Stimulated activated CD8-positive, alpha-beta memory T cell treated with anti-CD3 and anti-CD28 coated beads, Interleukin-15, amount 100 ng/mL, for 48 hours (primary cell): Measurements from ENCODE around the gene NAV2.
"Not testable (repeated sequence)": the region's sequence is repeated elsewhere in the genome, so short reads cannot be mapped to it uniquely, and the experiment has no call there.

Experiments used
- DNase-seq, 2 donors: peaks; one replicate each; pipeline ENCODE4 v3.0.0-alpha.2; 2020; ENCODE audit warnings: low read depth in 2 of 2

NAV2 gene

DNA sequence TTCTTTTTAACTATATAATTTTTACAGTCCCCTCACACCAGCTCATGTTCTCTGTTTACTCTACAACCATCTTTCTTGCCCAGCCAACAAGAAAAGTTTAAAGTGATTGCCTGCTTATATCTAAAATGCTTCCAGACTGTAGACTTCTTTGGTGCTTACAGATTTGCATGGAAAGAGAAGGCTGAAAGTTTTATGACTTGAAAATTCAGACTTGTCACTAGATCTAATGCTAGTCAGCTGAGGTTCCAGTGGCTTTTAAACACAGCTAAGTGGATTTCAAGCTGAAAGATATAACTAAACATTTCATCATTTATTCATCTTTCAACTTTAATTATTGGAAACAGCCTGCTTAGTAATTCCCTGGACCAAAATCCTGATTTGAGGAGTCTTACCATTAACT, 178.4 kb downstream of the NAV2 start:
- DNase-seq: no peak

DNA sequence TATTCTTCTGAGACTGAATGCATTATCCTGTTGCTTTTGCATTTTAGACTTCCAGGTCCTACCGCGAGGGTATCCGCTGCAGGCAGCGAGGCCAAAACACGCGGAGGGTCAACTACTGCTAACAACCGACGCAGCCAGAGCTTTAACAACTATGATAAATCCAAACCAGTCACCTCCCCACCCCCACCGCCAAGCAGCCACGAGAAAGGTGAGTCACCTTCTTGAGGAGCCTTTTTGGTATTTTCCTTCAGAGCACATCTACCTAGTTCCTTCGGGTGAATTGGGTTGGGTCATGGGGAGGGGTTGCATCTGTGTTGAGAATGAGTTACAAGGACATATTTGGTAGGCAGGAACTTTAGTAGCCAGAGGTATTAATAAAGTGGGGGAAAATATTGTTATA, 179.8 kb downstream of the NAV2 start:
- DNase-seq: no peak

DNA sequence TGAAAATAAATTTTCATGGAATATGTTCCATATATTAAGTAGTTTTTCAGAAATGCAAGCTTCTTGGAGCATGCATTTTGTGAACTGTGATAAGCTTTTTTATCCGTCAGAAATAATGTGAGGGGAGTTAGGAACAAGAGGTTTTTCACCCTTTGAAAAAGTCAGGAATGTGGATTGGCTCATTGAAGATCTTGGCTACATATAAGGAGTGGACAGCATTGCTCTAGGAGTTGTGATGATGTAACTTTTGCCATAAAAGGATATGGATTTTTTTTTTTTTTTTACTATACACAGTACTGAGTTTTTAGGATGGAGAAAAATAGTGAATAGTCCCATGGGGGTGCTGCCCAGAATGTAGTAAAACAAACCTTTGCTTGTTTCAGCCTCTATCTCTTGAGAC, 180.2 kb downstream of the NAV2 start:
- DNase-seq: no peak

DNA sequence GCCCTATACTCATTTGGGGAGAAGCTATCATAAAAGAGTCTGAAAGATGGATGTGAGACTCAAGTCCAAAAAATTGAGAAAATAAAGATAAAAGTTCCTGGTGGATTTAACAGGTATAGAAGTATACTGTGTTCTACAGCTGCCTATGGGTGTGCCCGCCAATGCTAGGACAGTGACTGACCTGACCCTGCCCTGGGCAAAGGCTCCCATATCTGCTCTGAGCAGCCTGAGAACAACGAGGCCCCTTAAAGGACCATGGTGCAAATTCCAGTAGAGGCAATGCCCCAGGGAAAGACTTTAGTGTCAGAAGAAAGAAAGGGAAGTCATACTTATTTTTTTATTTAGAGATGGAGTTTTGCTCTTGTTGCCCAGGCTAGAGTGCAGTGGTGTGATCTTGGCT, 181.8 kb downstream of the NAV2 start:
- no peak for DNase-seq

DNA sequence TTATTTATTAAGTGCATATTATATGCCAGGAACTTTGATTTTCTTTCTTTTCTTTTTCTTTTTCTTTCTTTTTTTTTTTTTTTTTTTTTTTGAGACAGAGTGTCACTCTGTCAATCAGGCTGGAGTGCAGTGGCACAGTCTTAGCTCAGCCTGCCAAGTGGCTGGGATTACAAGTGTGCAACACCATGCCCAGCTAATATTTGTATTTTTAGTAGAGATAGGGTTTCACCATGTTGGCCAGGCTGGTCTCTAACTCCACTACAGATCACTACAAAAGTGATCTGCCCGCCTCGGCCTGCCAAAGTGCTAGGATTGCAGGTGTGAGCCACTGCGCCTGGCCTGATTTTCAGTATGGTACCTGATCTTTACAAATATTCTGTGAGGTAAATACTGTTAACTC, 182.4 kb downstream of the NAV2 start:
- not testable (repeated sequence) for DNase-seq

DNA sequence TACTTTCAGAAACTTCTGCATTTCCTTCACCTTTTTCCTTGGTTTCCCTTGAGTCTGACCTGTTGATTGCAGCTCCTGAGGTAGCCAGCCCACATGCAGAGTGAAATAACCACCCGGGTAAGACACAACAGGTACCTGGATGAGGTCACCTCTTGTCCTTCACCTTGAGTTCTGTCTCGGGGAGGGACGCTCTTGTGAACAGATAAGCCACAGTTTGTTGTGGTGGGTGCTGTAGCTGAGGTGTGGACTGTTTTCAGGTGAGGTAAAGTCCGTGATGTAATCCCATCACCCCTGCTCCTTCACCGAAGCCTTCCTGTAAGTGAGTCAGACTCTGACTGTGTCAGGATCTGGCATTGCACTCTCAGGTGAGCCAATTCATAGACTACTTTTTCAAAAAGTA, 183.1 kb downstream of the NAV2 start:
- DNase-seq: no peak

DNA sequence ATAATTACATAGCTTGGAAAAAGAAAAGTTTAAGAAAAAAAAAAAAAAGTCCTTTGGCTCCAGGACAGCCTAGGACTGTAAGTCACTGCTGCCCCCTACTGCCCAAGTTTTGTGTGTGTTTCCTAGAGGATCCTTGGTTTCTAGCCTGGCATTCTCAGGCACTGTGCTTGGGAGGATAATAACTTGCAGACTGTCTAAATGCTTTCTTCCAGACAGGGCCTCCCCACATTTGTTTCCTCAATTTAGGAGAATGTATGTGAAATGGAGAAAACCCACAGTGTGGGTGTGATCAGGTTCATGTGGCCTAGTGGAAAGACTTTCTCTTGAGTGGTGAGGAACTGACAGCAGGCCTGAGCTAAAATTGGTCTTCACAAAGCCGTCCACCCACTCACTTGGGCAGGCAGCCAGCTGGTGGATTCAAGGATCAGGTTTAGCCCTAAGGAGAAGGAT, 191.0 kb downstream of the NAV2 start:
- peak; percentile 12 to 13 for DNase-seq

DNA sequence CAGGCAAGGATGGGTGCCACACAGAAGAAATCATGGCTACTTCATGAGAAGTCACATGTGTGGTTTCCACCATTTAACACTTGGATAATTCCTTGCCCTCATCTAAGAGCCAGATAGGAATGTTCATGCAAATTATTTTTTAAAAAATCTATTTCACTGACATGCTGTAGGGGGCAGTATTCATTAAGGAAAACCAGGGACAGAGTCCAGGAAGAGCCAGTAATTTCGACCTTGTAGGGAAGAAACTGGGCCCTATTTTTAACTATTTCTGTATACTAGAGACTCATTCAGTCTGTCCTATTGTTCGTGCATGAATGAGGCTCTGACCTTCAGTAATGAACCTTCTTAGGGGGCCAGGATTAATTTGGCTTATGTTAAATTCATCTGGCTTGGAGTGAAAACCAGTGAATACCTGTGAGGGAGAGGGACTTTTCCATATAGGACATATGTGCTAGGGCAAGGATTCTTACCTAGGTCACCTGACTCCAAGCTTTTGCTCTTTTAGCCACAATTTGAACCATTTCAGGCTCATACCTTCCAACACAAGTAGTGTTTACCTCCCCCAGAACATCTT, 192.7 kb downstream of the NAV2 start:
- no peak for DNase-seq

DNA sequence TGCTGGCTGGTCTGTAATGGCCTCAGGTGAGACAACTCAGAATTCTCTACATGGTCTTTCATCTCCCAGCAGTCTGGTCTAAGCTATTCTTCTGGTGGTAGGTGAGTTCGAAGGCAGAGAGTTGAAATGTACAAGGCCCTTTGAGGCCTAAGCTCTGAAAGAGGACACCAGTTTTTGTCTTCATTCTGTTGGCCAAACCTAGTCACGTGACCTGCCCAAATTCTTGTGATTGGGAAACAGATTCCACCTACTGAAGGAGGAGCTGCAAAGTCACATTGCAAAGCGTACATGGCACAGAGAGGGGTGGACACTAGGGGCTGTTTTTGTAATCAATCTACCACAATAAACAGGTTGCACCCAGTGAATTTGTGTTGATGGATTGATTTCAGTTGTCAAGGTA, 193.5 kb downstream of the NAV2 start:
- DNase-seq: no peak

DNA sequence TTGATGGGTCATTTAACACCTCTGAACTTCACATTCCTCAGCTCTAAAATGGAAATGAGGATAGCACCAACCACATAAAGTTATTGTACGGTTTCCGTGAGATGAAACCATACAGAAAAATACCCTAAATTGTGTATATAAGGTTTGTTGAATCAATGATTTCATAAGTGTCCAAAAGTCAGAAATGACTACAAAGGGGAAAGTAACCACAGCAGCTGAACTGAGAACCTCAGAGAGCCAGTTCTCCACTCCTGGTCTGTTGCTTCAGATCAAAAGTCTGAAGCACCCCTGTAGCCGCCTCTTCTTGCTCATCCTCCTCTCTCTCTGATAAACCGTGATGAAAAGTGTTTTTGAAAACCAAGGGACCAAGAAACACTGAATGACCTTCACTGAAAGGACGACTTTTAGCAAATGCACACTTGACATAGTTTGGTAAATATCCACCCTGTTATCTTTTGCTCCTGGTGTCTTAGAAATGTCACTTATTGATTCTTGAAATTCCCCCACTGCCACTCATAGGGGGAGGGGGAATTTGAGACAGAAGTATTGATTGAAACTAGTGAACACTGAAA, 194.5 kb downstream of the NAV2 start:
- no peak for DNase-seq

DNA sequence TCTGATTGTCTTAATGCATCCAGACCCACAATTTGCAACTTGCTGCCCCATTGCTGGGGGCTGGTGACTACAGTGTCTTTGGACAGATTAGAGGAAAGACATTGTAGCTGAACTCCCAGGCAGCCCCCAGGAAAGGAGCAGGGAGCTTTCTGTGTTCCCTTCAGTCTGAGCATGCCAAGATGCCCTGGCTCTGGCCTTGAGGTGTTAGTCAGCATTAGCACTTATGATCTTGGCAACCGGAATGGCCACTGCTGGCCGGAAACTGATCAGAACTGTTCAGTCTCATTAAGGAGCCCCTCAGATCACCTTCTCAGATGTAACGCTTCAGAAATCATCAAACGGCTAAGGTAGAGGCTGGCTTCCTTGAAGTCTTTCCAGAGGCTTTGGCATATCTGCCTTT, 195.2 kb downstream of the NAV2 start:
- no peak for DNase-seq

DNA sequence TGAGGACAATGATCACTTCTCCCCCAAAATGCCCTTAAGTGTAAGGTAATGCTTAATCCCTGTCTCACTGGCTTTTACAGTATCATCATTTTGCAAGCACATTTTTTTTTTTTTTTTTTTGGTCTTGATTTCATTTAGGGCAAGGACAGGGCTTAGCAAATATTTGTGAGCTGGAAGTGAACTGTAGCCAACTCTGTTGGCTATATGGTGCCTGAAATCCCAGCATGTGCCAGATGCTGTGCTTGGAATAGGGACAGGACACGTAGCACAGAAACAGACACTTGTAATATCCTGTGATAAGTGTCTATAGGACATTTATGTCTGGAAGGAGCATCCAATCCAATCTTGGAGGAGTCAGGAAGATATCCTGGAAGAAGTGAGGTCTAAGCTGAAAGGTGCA, 198.3 kb downstream of the NAV2 start:
- DNase-seq: no peak

DNA sequence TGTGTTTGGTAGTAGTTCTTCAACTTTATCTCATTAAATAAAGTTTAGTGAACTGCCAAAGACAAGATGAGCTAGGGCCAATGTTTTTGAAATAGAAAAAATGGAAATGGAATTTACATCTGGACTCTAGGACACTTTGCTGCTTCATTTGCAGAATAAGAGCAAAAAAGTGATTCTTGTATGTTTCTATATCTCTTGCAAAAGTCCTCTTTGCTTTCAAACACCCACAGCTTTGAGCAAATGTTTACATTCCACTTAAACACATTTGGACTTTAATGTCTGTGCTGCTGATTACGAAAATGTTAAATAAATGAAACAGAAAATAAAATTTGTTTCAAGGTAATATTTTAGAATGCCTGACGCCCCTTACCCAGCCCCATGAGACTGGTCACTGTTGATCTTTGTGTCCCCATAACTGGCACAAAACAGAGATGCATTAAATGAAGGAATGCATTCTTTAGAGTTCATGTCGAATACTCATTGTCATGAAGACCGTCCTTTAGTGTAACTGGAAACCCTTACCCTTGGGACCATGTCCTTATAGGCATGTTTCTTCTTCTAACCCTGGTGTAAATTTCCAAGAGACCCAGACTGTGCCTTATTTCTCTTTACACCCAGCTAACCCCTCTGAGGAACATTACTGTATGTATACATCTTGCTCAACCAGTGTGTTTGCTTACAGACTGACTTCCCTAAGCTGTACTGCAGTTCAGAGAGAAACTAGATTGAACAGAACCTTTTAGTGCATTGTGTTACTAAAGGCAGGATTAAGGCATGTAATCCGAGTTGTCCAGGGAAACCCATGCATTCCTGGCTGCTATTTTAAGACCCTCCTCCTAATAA, 199.7 kb downstream of the NAV2 start:
- no peak for DNase-seq

DNA sequence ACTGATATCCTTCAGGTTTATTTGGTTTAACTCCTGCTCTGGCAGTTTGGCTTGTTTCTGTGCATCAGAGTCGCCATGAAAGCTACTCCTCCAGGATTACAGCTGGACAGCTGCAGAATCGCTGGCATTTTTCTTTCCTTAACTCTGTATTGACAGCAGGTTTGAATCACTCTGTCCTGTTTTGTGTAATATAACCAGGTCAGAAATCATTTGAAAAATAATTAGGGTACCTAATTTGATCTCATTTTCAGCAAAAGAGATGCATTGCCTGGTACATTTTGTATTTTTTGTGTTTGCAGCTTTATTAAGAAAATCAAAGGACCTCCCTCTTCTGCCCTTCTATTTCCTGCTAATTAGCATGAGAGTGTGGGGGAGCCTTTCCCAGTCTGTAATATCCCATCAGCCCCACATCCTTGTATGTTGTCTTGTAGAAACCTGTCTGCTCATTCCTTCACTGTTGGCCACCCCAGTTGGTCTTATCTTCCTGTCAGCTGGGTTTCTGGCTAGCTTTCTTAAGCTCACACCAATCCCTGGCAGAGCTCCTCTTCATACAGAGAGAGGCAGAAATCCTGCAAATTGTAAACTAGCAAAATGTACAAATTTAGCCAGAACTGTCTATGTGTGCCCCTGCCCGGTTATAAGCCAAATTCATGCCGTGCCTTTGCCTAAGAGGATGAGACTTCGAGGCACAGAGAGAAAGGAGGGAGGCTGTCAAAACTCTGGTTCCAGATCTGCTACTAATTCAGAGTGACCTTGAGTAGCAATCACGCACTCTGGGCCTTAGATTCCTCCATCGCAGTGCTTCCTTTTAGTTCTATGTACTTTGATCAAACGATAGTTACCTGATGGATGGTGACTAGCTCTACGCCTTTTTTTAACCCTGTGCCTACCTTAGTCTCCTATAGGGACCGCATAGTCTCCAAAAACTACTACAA, 200.6 kb downstream of the NAV2 start:
- DNase-seq: no peak

DNA sequence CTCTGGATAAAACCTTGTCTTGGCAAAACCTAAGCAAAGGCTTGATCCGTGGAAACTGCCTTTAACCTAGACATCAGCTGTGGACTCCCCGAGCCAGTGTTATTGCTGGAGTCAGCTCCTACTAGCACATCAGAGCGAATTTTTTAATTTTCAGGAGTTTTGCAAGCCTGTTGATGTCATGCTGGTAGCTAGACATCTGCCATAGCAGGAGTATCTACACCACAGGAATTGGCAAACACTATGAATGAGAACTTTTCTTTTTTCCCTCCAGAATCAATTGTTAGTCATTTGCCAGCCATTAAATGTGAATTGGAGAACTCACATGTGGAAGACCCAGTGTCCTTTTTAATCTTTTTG, 201.2 kb downstream of the NAV2 start:
- DNase-seq: no peak

DNA sequence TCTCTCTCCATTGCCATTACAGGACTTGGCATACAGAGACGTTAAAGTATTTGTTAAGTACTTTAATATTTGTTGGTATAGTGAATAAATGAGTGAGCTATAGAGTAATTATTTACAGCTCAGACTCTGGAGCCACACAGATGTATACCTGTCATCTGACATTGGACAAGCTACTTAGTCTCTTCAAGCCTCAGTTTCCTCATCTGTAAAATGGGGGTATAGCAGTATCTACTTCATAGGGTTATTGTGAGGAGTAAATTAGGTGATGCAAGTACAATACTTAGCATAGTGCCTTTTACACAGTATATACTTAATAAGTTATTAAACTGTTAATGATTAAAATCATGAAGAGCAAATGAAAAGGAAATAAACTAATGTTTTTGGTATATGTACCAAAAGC, 203.2 kb downstream of the NAV2 start:
- DNase-seq: no peak

DNA sequence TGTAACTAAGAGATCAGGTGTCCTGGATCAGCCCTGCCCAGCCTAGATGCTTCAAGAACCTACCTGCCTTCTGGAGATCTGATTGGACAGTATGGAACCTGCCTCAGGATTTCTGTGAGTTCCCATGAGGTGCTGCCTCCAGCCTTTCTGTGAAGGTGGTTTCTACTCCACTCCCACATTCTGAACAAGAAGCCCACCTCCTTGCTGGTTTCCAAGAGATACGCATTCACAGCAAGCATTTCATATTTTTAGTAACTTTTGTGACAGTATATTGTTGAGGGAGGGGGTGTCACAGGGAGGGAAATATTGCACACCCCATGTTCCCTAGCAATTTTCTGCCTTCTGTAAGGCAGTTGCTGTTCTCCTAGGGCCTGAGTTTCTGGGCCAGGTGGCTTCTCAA, 204.4 kb downstream of the NAV2 start:
- no peak for DNase-seq

DNA sequence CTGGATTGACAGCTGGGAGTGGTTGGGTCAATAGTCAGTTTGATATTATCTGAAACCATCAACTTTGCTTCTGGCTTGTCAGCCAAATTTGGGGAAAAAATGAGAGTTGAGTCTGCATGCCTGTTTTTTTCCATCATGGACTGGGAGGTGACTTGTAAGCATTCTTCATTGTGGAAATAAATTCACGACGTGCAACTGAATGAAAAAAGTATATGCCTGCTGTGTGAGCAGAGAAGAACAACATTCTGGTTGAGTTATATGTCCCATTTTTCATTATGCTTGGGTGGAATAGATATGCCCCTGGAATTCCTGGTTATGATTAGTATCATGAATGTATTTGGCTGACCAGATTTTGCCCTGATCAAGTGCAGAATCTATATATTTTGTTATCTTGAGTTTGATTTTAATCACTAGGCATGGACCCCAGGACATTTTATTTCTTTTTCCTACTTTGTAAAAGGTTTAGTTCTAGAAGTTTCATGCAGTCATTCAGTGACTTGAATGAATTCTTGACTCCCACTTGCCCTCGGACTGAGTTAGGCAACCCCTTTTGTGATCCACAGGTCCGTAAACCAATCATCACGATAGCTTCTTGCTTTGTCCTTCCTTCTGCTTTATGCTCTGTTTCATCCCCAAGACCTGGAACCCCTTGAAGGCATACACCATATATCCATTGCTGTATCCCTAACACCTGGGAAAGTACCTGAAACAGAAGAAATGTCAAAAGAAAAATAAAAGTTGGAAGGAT, 205.8 kb downstream of the NAV2 start:
- DNase-seq: no peak

DNA sequence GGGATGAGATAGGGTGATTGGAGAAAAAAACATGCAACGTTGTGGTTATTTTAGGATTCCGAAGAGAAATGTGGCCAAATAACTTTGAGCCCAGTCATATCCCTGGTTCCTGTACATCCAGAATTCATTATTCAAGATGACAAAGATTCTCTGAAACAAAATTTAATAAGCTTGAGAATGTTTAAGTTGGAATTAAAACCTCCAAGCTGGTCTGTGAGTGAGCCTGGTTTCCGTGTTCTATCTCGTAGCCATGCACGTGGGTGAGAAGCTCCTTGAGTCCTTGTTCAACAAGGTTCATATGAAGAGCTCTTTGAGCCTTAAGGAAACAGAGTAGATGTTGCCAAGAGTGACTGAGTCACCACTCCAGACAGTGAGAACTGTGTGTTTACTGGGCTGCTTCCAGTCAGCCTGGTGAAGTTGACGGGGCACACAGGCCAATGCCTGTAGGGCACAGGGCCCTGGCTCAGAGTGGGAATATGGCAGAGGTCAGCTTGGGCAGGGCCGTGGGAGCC, 206.5 kb downstream of the NAV2 start:
- no peak for DNase-seq

DNA sequence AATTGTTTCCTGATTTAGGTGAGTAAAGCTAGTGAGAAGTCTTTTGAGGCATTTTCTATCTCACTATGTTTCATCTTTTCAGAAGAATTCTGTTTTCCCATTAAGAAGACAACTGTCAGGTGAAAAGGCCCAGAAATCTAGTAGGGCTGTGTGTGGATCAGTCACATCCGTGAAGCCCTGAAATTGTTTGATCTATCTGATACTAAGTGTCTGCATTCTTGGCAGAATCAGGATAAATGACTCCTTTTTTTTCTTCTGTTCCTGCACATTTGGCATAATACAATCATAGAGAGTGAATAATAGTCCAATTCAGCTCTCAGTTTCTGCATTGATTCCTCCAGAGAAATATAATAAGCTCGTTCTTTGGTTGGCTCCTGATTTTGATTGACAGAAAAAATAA, 208.3 kb downstream of the NAV2 start:
- DNase-seq: no peak

DNA sequence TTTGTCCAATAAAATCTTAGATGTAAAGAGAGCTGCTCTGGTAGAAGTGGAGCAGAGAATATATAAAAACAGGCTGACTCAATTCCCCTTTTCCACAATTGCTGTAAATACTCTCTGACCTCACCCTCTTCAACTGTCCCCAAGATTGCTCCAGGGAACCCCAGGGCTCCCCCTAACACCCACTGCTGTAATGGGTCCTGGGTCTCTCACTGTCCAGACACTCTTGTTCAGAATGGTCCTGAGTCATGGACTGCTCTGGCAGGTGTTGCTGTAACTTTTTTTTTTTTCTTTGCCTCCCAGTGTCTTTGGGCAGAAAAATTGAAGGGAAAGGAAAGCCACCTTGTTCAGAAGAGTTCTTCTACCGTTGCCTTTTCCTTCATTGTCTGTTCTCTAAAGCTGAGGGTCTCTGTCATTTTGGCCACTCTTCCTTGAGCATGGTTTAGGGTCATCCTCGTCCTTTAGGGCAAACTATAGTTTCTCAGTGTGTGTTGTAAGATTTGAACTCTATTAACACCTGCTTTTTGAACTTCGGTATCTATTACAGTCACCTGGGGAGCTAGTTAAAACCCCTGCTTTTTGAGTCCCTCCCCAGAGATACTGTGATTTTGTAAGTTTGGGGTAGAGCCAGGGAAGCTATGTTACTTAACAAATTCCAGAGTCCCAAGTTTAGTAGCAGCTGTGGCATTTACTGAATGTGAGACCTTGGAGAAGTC, 209.5 kb downstream of the NAV2 start:
- DNase-seq: no peak
